Left renal pelvis (tissue), 4 donors: Measurements from ENCODE around the gene CRB2. TPM values are rescaled to one million over a fixed set of nuclear protein-coding genes. Genes with fewer than 3 reads are reported as not detected.

Experiments used
- DNase-seq, 4 donors: peaks; one replicate each; pipeline ENCODE4 v3.0.0-alpha.2; 2013; ENCODE audit warnings: low read depth in 4 of 4, low spot score in 3 of 4
- polyA plus RNA-seq, 4 donors: library from polyadenylated mRNA; unstranded; fragments of 120-200 nt; gene quantifications; one replicate each; pipeline ENCODE4 v1.2.1, GENCODE V29; 2013; ENCODE audit not compliant: insufficient read length in 4 of 4

Gene CRB2
- polyA plus RNA-seq, 4 donors = 0.90 to 30.2 (median 20.5) TPM

DNA sequence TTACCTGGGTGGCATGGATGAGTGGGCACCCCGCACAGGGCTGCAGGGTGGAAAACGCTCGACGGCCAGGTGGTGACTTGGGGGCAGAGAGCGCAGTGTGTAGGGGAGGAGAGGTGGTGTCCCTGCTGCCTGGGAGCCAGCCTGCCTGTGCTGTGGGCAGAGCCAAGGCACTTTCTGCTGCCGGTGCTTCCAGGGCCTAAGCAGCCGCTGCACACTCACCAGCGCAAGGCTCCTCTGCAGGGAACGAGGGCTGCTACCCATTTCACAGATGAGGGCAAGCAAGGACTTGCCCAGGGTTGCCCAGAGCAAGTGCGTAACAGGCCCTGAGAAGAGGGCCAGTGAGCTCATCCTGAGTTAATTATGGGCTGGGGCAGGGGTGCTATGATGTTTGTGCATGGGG, 62.5 kb downstream of the CRB2 start:
- DNase-seq = no peak

DNA sequence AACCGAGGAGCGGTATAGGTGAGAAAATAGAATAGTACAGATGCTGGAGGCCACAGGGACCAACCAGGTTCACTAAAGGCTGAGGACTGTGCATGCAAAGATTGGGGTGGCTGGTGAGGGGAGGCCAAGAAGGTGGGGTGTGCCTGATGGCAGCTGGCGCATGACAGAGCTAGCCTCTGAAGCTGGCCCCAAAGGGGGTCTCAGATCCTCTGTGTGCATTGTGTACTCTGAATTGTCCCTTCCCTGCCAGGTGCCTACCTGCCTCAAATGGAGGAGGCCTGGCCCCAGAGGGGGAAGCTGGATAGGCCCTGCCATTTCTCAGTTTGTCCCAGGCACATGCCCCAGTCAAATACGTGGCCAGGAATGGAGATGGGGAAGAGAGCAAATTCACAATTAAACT, 63.1 kb downstream of the CRB2 start:
- DNase-seq = no peak

DNA sequence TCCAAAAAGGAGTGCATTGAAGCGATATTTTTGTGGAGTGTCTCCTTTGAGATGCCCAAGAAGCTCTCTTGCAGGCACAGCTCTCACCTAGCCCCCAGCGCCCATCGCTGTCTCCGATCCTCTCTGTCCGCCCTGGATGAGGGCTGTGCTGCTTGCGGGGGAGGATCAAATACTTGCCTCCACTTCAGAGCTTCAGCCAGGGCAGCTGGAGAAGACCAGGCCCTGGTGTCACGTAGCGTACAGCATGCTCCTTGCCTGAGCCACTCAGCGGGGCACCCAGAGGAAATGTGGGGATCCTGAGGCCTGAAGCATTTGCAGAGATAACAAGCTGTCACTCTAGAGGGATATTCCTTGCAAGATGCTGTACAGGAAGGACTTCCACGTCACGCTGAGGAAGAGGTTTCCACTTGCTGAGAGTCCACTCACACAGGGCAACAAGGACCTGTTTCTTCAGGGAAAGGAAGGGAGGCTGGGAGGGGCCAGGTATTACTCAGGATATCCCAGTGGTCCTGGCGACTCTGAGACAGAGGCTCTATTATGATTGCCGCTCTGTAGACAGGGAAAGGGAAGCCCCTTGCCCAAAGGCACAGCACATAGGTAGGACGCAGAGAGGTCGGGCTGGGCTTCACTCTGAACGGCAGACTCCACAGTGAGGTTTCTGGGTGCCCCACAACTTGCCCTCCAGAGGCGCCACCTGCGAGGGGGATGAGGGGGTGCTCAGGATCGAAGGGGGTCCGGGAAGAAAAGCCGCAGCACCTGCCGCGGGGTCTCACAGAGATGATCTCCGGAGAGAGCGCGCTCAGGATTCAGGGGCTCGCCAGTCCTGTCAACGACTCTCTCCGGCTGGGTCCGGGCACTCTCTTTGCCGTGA, 64.0 kb downstream of the CRB2 start:
- DNase-seq = no peak

DNA sequence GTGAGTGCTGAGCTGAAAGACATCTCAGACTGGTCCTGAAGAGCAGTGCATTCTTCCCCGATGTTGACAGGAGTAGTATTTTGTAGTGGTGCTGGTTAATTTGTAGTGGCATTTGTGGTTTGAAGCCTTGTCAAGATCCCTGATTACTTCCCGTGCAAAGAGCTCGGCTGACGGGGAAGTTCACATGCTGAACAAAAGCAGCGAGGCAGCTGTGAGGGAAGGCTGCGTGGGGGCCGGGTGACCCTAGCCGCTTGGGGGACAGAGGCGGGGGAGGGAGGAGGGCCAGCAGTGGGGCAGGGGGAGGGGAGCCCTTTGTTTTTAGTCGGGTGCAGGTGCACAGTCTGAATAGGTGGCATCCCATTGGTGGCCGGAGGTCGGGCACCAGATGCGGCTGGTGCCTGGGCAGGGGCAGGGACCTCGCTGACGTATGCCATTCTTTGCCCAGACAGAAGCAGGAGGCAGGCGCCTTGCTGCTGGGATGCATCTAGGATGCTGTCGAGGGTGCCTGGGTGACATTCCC, 64.7 kb downstream of the CRB2 start:
- no peak for DNase-seq

DNA sequence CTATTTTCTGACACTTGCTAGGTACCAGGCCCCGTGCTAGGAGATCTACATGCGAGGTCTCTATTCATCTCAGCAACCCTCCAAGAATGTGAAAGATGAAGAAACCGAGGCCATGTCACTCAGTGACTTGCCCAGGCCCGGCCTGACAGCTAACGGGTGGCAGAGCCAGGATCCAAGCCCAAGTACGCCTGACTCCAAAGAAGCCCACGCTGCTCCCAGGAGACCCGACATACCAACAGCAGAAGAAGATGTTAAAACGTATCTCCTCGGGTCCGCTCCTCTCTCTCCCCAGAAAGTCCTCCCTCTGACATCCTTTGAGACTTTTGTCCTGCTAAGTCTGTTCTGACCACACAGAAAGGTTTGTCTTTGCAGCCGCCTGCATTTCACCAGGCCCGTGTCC, 65.2 kb downstream of the CRB2 start:
- DNase-seq = no peak

DNA sequence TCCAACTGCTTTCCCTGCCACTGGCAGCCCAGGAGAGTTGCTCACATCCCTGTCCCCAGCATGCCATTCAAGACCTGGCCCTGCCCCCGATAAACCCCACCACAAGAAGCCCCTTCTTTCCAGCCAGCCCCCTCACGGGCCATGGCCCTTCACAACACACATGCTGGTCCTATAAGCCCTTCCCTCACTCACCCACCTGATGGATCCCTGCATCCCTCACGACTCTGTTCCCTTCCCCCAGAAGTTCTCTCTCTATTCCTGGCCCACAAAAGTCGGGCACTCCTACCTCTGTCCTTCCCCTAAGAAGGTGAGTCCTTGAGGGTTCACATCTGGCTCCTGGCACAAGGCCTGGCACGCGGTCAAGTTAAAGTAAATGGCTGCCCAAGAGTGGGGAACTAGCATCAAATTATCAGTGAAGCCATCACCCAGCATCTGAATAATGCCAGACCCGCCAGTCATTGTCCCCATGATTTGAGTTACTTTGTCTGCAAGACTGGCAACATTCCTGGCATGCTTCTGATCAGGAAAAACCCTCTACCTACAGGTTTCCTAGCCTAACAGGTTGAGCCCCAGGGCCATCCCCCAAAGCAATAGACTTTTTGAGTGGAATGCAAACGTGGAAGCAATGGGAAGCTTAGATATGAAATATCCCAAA, 65.9 kb downstream of the CRB2 start:
- DNase-seq = no peak

DNA sequence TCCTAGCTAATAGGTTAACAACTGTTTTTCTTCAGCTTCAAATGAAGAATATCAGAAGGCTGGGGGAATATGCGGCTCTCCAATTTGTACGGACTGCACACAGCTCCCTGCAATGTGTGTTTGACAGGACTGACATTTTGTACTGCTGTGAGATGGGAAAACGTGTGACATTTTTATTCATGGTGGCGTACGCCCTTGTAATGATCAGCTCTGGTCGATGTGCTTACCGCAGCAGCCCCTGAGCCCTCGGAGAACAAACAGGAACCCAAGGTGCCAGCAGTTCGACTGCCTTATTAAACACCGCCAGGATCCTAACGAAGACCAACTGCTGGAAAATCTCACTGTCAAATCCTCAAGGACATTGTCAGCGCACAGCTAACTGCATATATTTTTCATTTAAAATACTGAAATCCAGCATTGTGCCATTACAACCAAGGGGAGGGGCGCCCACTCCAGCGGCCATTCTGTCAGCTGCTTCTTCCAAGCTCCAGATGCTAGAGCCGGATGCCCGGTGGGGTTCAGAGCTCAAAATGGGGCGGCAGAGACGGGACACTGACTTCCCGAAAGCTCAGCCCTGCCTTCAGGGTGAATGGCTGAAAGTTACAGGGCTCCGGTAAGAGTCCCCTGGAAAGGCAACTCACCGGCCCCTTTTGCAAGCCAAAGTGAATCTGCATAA, 66.8 kb downstream of the CRB2 start:
- DNase-seq = no peak

DNA sequence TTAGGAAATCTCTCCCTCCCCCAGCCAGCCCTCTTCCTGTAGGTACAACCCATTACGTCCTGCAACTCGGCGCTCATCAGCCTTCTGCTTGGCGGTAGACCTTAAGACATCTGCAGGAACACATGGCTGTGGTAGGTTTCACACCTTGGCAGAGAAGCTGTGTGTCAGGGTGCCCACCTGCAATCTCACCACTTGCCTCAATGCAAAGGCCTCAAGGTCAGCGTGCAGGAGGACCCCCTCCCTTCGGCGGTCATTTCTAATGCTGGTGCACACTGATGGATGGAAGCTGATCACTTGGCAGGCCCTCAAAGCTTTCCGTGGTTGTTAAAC, 67.3 kb downstream of the CRB2 start:
- no peak for DNase-seq

DNA sequence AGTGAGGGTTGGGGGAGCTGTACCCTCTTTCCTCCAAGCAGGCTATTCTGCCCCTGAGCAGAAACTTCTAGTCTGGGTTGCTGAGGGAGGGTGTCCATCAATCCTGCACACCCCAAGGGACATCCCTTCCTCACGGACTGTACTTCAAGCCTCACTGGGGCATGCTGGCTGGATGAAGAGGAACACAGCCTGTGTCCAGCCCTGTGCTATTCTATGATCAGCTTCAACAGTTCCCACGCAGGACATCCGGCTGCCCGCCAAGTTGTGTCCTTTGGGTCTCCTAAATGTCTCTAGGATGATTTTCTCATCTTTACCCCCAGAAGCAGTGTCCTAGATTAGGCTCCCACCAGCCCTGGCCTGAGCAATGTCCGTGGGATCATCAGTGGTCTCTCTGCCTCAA, 68.1 kb downstream of the CRB2 start:
- DNase-seq = no peak

DNA sequence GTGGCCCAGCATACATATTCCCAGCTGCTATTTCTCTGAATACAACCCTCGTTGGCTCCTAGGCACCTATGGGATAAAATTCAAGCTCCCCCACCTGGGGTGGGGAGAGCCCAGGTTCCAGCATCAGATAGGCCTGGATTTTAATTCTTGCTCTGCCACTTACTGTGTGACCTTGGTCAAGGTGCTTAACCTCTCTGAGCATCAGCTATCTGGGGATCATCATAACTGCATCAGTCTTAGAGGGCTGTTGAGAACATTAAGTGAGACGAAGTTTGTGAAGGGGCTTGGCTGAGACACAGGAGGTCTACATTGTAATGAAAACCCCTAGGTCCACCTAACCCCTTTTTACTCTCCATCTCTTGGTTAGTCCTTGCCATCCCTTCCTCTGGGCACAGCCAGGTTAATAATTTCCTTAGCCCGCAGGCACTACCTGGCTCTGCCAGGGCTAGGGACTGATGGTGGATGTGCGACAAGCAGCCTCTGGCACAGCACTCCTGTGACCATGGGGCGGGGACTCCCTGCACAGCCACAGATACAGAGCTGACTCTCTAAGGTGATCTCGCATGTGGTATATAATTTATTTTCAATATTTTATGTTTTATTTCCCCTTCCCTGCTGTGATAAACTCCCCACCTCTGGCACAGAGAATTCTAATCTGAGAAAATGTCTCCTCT, 68.7 kb downstream of the CRB2 start:
- DNase-seq = no peak

DNA sequence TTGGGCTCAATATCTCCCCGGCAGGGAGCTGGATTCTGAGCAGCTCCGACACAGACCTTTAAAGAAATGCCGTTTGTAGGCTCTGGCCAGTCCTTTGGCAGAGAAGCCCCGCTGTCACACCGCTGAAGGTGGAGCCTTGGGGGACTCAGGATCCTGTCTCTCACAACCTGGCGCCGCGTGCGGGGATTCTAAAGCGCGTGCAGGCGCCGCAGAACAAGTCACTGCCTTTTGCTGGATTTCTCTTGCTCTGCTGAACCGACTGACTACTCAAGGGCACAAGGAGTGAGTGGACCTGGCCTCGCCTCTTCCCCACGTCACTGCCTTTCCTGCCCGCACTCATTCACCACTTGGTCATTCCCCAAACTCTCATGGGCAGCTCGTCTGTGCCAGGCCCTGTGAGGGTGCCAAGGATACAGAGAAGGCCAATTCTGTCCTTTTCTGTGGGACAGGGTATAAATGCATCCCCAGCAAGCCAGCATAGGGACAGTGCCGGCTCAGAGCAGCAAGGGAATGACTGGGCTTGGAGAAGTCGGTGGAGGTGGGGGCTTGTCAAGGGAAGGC, 69.3 kb downstream of the CRB2 start:
- no peak for DNase-seq

DNA sequence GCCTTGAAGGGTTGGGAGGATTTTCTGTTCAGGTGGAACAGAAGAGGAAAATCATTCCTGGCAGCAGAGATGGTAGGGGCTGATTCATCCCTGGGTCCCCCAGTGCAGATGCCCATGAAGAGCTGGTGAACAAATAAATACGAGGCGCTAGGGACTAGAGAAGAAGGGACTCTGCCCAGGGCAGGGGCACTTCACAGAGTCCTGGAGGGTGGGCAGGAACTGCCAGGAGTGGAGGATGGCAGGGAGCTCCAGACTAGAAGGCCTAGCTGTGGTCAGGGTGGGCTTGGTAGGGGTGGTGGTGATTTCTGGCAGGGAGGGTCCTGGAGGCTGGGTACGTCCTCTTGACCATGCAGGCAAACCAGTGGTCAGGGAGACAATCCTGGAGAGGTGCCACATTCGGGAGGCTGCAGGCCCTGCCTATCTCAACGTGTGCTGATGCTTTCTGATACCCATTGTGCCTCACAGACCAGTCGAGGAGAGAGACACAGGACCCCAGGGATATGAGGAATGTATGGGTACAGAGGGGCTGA, 69.9 kb downstream of the CRB2 start:
- DNase-seq = no peak

DNA sequence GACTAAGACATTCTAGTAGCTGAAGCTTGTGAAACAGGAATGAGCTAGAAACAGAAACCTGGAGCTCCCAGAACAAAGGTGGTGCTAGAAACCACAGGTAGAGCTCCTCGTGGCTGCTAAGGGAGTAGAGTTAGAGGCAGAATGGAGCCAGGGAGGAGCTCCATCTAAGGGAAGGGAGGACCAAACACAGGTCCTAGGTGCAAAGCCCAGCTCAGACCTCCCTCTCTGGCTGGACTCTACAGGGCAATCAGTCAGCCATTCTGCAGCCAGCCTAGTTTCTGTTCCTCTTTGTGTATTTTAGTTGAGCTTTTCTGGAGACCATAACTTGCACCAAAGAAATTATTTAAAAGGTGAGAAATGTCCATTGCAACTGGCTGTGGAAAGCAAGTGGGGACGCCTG, 70.4 kb downstream of the CRB2 start:
- DNase-seq = no peak

Other genes starting within 250 kb of the CRB2 start
- 10 to 100 TPM; 19.3 to 51.6 (median 50.1) TPM for gene STRBP, start 87.6 kb upstream of the CRB2 start, polyA plus RNA-seq